ENCODE results near the gene SNORC.

SNORC gene

DNA sequence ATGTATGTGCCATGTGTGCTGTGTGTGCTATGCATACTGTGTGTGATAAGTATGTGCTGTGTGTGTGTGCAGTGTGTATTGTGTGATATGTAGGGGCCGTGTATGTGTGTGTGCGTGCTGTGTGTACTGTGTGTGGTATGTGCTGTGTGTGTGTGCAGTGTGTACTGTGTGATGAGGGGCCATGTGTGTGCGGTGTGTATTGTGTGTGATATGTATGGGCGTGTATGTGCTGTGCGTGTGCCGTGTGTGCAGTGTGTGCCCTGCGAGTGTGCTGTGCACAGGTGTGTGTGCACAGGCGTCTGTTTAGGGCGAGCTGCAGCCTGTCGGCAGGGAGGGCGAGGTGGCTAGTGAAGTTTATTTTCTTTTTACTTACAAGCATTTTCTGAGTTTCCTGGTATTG lies 16.1 kb downstream of the SNORC start:
- no peak overlapping the region for H3K4me2 ChIP-seq (ENCODE audit: low read depth, low read length, poor library complexity, severe bottlenecking)
- TF ChIP-seq, protein P1, sequence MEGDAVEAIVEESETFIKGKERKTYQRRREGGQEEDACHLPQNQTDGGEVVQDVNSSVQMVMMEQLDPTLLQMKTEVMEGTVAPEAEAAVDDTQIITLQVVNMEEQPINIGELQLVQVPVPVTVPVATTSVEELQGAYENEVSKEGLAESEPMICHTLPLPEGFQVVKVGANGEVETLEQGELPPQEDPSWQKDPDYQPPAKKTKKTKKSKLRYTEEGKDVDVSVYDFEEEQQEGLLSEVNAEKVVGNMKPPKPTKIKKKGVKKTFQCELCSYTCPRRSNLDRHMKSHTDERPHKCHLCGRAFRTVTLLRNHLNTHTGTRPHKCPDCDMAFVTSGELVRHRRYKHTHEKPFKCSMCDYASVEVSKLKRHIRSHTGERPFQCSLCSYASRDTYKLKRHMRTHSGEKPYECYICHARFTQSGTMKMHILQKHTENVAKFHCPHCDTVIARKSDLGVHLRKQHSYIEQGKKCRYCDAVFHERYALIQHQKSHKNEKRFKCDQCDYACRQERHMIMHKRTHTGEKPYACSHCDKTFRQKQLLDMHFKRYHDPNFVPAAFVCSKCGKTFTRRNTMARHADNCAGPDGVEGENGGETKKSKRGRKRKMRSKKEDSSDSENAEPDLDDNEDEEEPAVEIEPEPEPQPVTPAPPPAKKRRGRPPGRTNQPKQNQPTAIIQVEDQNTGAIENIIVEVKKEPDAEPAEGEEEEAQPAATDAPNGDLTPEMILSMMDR (IDR thresholded peaks at IDR 0.05; ENCODE audit: insufficient read depth, low read length, poor library complexity, severe bottlenecking), result no peak
- no peak for TF ChIP-seq EZH2phosphoT487 (conservative IDR thresholded peaks at IDR 0.05; ENCODE audit: low read length)
- H2AFZ ChIP-seq (ENCODE audit: low read depth, low read length, severe bottlenecking), result no peak overlapping the region
- H3K36me3 ChIP-seq (ENCODE audit: low read length), result no peaks in the 10 kb centered on the region
- no peaks in the 10 kb centered on the region for H4K20me1 ChIP-seq (ENCODE audit: low read depth, low read length)
- H3K9me3 ChIP-seq (ENCODE audit: insufficient read depth, low read length), result no peaks in the 10 kb centered on the region
- no peaks in the 10 kb centered on the region for H3K27me3 ChIP-seq (ENCODE audit: low read length)
- no peaks in the 10 kb centered on the region for H3F3A ChIP-seq (ENCODE audit: insufficient read depth)
- H3K9me2 ChIP-seq (replicated peaks; ENCODE audit: insufficient read depth, low read length), result no peaks in the 10 kb centered on the region
- no peak overlapping the region for H3K9ac ChIP-seq (ENCODE audit: low read length)
- H3K27ac ChIP-seq (ENCODE audit: low read depth, low read length), result no peak overlapping the region
- H3K79me2 ChIP-seq (ENCODE audit: insufficient read depth, low read length), result no peaks in the 10 kb centered on the region
- H3K4me3 ChIP-seq (ENCODE audit: insufficient read depth, low read length, poor library complexity, severe bottlenecking), result no peak overlapping the region

DNA sequence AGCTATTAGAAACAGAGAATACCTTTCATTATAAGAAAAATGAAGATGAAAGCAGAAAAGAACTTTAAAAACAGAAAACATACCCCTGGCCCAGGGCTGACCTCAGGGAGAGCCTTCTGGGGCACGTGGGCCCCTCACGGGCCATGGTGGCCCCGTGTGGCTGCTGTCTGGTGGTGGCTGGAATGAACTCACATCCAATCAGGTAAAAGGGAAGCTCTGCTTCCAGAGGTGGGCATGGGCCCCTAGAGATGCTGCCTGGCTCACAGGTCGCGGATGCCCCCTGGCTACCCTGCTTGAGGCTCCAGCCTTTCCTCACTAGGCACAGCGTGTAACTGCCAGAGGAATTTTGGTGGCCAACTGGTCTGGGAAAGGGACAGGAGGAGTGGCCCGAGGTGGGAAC lies 16.6 kb downstream of the SNORC start:
- Histone ChIP-seq H3K36me3 (ENCODE audit: low read length) (no peaks in the 10 kb centered on the region), H3K27ac (ENCODE audit: low read depth, low read length) (no peak overlapping the region), H3K27me3 (ENCODE audit: low read length) (no peaks in the 10 kb centered on the region), H4K20me1 (ENCODE audit: low read depth, low read length) (no peaks in the 10 kb centered on the region), H3K9me3 (ENCODE audit: insufficient read depth, low read length) (no peaks in the 10 kb centered on the region), H3F3A (ENCODE audit: insufficient read depth) (no peaks in the 10 kb centered on the region), H3K4me3 (ENCODE audit: insufficient read depth, low read length, poor library complexity, severe bottlenecking) (no peak overlapping the region), H3K79me2 (ENCODE audit: insufficient read depth, low read length) (no peaks in the 10 kb centered on the region), H3K9me2 (replicated peaks; ENCODE audit: insufficient read depth, low read length) (no peaks in the 10 kb centered on the region), H3K9ac (ENCODE audit: low read length) (no peak overlapping the region), H2AFZ (ENCODE audit: low read depth, low read length, severe bottlenecking) (no peak overlapping the region), H3K4me2 (ENCODE audit: low read depth, low read length, poor library complexity, severe bottlenecking) (no peak overlapping the region)
- no peak for TF ChIP-seq EZH2phosphoT487 (conservative IDR thresholded peaks at IDR 0.05; ENCODE audit: low read length)
- TF ChIP-seq, protein P1 (IDR thresholded peaks at IDR 0.05; ENCODE audit: insufficient read depth, low read length, poor library complexity, severe bottlenecking), result no peak

DNA sequence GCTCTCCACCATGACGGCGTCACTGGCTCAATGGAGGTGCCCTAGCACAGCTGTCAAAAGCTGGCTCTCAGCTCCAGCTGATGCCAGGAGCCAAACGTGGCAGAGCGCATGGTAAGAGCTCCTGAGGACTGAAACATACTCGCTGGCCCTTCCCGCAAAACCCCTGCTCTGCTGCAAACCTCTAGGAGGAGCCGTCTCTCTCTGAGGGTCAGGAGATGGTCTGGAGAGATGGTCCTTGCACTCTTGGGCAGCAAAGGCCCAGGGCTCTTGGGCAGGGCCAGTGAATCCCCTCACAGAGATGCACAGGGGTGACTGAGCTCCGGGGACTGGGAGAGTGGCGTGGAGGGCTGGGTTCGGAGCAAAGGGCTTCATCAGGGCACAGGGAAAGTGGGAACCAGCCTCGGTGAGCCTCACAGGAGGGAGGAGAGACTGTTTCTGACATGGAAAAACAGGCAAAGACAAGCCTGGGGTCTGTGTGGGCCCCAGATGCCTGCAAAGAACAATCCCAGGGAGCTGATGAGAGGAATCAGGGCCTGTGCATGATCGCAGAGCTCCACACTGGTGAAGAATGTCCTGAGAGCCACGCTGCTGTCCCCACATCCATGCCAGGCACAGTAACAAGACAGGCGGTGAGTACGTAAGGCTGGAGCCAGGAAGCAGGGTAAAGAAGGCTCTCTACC lies 17.2 kb downstream of the SNORC start:
- H3K9ac ChIP-seq (ENCODE audit: low read length), result no peak overlapping the region
- no peaks in the 10 kb centered on the region for H3K9me2 ChIP-seq (replicated peaks; ENCODE audit: insufficient read depth, low read length)
- no peaks in the 10 kb centered on the region for H3K79me2 ChIP-seq (ENCODE audit: insufficient read depth, low read length)
- H3K27me3 ChIP-seq (ENCODE audit: low read length), result no peaks in the 10 kb centered on the region
- no peak overlapping the region for H2AFZ ChIP-seq (ENCODE audit: low read depth, low read length, severe bottlenecking)
- no peaks in the 10 kb centered on the region for H4K20me1 ChIP-seq (ENCODE audit: low read depth, low read length)
- no peak overlapping the region for H3K27ac ChIP-seq (ENCODE audit: low read depth, low read length)
- H3F3A ChIP-seq (ENCODE audit: insufficient read depth), result no peaks in the 10 kb centered on the region
- H3K4me2 ChIP-seq (ENCODE audit: low read depth, low read length, poor library complexity, severe bottlenecking), result no peak overlapping the region
- no peak overlapping the region for H3K4me3 ChIP-seq (ENCODE audit: insufficient read depth, low read length, poor library complexity, severe bottlenecking)
- TF ChIP-seq, protein P1 (IDR thresholded peaks at IDR 0.05; ENCODE audit: insufficient read depth, low read length, poor library complexity, severe bottlenecking), result no peak
- TF ChIP-seq EZH2phosphoT487 (conservative IDR thresholded peaks at IDR 0.05; ENCODE audit: low read length), result no peak
- H3K36me3 ChIP-seq (ENCODE audit: low read length), result no peaks in the 10 kb centered on the region
- no peaks in the 10 kb centered on the region for H3K9me3 ChIP-seq (ENCODE audit: insufficient read depth, low read length)

All from SU-DHL-6 (cell line).